GM12878 (cell line): ENCODE results near the gene OR10V1. TPM values are rescaled to one million over a fixed set of nuclear protein-coding genes. Genes with fewer than 3 reads are reported as not detected.
"Not testable (repeated sequence)": the region's sequence is repeated elsewhere in the genome, so short reads cannot be mapped to it uniquely, and the experiment has no call there.

Source experiments
- ATAC-seq: fragments of 200-7000 bp; cut with Tn5 transposase; 3 replicates; pipeline ENCODE4 v1.9.1; 2020; ENCODE audit warnings: mild to moderate bottlenecking, moderate library complexity
- BruUV-seq: library from RNA; stranded (reverse); fragments of 400-500 nt; replicated peaks from 2 replicates; lab custom pipeline; 2021; lab: Mats Ljungman, UMichigan
- CTCF ChIA-PET: fragments of 300-600 bp; sonication (Branson Sonifier 250); formaldehyde crosslinking; extraction: SDS; loops from one replicate; lab custom pipeline; 2021; ENCODE audit warnings: inconsistent platforms; lab: Yijun Ruan, JAX
- POLR2A ChIA-PET: fragments of 350-600 bp; formaldehyde crosslinking; extraction: SDS; loops from one replicate; lab custom pipeline; 2021; ENCODE audit warnings: inconsistent platforms; lab: Charles Lee
- RAD21 ChIA-PET: fragments of 300-600 bp; sonication (Branson Sonifier 250); formaldehyde crosslinking; loops from one replicate; lab custom pipeline; 2023; ENCODE audit warnings: antibody characterized with exemption; ENCODE audit not compliant: unreplicated experiment; lab: Charles Lee
- SMC1A ChIA-PET: fragments of 300-600 bp; sonication (Branson Sonifier 250); formaldehyde crosslinking; loops from one replicate; lab custom pipeline; 2023; ENCODE audit not compliant: unreplicated experiment, uncharacterized antibody; lab: Charles Lee
- DNase-seq: peaks from one replicate; pipeline ENCODE4 v3.0.0-alpha.2; 2011; ENCODE audit warnings: low read depth, low spot score
- FAIRE-seq: peaks from 3 replicates; lab custom pipeline; 2011; peaks lifted over from hg19 to GRCh38; lab: Jason Lieb, UNC
- H2AFZ ChIP-seq: 2 replicates; pipeline ENCODE4 v1.6.0; 2011; ENCODE audit warnings: low read depth, low read length, control low read depth; ENCODE audit not compliant: control insufficient read depth
- H3K27ac ChIP-seq: 2 replicates; pipeline ENCODE4 v1.5.1; 2011; ENCODE audit warnings: control low read depth; ENCODE audit not compliant: control insufficient read depth, insufficient read depth
- H3K27me3 ChIP-seq, 2 experiments: replicated peaks in 1 of 2; 2 replicates each; pipeline versions ENCODE4 v1.6.0 to v1.6.1; 2011; ENCODE audit warnings: low read length in 1 of 2; ENCODE audit not compliant: control insufficient read depth in 2 of 2, insufficient read depth in 2 of 2
- H3K36me3 ChIP-seq, 2 experiments: 2 replicates each; pipeline ENCODE4 v1.5.1; 2011; ENCODE audit warnings: low read length in 1 of 2; ENCODE audit not compliant: control insufficient read depth in 2 of 2, insufficient read depth in 2 of 2
- H3K4me1 ChIP-seq: 2 replicates; pipeline ENCODE4 v1.6.1; 2011; ENCODE audit warnings: mild to moderate bottlenecking, low read length, moderate library complexity, mixed read lengths; ENCODE audit not compliant: control insufficient read depth, insufficient read depth
- H3K4me2 ChIP-seq: 2 replicates; pipeline ENCODE4 v1.6.0; 2011; ENCODE audit warnings: control low read depth; ENCODE audit not compliant: control insufficient read depth, insufficient read depth
- H3K4me3 ChIP-seq: fragments of 200-600 bp; sonication (generic); 2 replicates; pipeline ENCODE4 v1.5.1; 2016
- H3K79me2 ChIP-seq: 2 replicates; pipeline ENCODE4 v1.6.0; 2011; ENCODE audit warnings: low read length; ENCODE audit not compliant: control insufficient read depth, insufficient read depth
- H3K9ac ChIP-seq: 2 replicates; pipeline ENCODE4 v1.8.0; 2011; ENCODE audit warnings: low read length, control low read depth, mixed read lengths; ENCODE audit not compliant: control insufficient read depth, insufficient read depth
- H3K9me3 ChIP-seq: replicated peaks from 3 replicates; pipeline ENCODE4 v1.5.1; 2011; ENCODE audit warnings: mild to moderate bottlenecking, low read length; ENCODE audit not compliant: control insufficient read depth, insufficient read depth
- H4K20me1 ChIP-seq: 2 replicates; pipeline ENCODE4 v1.6.0; 2011; ENCODE audit not compliant: control insufficient read depth, insufficient read depth
- BMI1 ChIP-seq: fragments of 450-650 bp; IDR thresholded peaks from 2 replicates; pipeline ENCODE4 v1.6.1; 2016; ENCODE audit warnings: mild to moderate bottlenecking, moderate library complexity, borderline replicate concordance
- ESRRA ChIP-seq: IDR thresholded peaks from 2 replicates; pipeline ENCODE4 v1.6.1; 2012; ENCODE audit warnings: mild to moderate bottlenecking, low read length, improper control_type of control experiment
- IRF3 ChIP-seq: fragments of 450-650 bp; IDR thresholded peaks from 2 replicates; pipeline ENCODE4 v1.6.1; 2014; ENCODE audit warnings: mild to moderate bottlenecking
- POLR2A ChIP-seq: IDR thresholded peaks from 2 replicates; pipeline ENCODE4 v1.6.1; 2011; ENCODE audit warnings: low read depth, mild to moderate bottlenecking, low read length
- TARDBP ChIP-seq: IDR thresholded peaks from 2 replicates; pipeline ENCODE4 v1.6.1; 2016; ENCODE audit warnings: borderline replicate concordance
- USF2 ChIP-seq: IDR thresholded peaks from 2 replicates; pipeline ENCODE4 v1.6.1; 2011; ENCODE audit warnings: low read depth, low read length, improper control_type of control experiment, borderline replicate concordance
- ZNF207 ChIP-seq: fragments of 450-650 bp; IDR thresholded peaks from 2 replicates; pipeline ENCODE4 v1.6.1; 2014; ENCODE audit warnings: antibody characterized with exemption, mild to moderate bottlenecking, borderline replicate concordance
- ZNF384 ChIP-seq: IDR thresholded peaks from 2 replicates; pipeline ENCODE4 v1.6.1; 2012; ENCODE audit warnings: low read depth, mild to moderate bottlenecking, low read length, improper control_type of control experiment, borderline replicate concordance
- WGBS: methylation state at CpG from one replicate; pipeline ENCODE4 v1.1.6; 2016; ENCODE audit warnings: low lambda C conversion rate; ENCODE audit not compliant: insufficient replicate concordance, insufficient coverage; ENCODE audit errors: missing lambda C conversion rate; 5-methylcytosine and 5-hydroxymethylcytosine counted together
- in situ Hi-C: fragments of 300-500 bp; cut with MboI; formaldehyde crosslinking; loops from 9 replicates; pipeline ENCODE4 v1.14.3; 2018; ENCODE audit warnings: mixed read lengths
- intact Hi-C: fragments of 100-400 bp; cut with micrococcal nuclease; formaldehyde crosslinking; loops from one replicate; pipeline ENCODE4 v1.14.2; 2022; ENCODE audit not compliant: unreplicated experiment
- polyA plus RNA-seq, 11 experiments: library from polyadenylated mRNA; depleted of rRNA in 4 of 11; unstranded in 6 of 11; stranded (reverse) in 5 of 11; fragments of >200 nt; fragmentation: Nextera tagmentation in 4 of 11; fragmentation: Illumina TruSeq in 1 of 11; extraction: Ambion mirVana in 4 of 11; extraction: Trizol in 1 of 11; gene quantifications; 1 replicate in 1 of 11; 2 replicates in 10 of 11; pipeline versions ENCODE4 v1.2.1 to v1.2.3, GENCODE V29; 2011 to 2016; ENCODE audit warnings: inconsistent platforms in 2 of 11, missing spikeins in 2 of 11, low read depth in 1 of 11
- total RNA-seq, 4 experiments: library from RNA; depleted of rRNA in 3 of 4; stranded (reverse); fragments of >200 nt in 3 of 4; fragmentation: Illumina TruSeq in 1 of 4; extraction: Trizol in 1 of 4; gene quantifications; 2 replicates each; pipeline versions ENCODE4 v1.2.1 to v1.2.3, GENCODE V29; 2013 to 2021

OR10V1 gene
- total and polyA plus RNA-seq, 10 of the 15 experiments (the other 5 are each of a cell fraction or from before 2014, with no cell fraction given) = not detected

- CTCF ChIA-PET = no interaction called here
- SMC1A ChIA-PET = no interaction called here
- RAD21 ChIA-PET = no interaction called here
- TF ChIP-seq ESRRA (no peak), BMI1 (no peak), IRF3 (no peak), TARDBP (no peak), ZNF207 (no peak), ZNF384 (no peak), POLR2A (no peak), USF2 (no peak)
- no peak overlapping the region for H3K27ac ChIP-seq
- no peak overlapping the region for H3K4me3 ChIP-seq
- BruUV-seq = no TSS peak
- FAIRE-seq = no peak
- no peak overlapping the region for H2AFZ ChIP-seq
- H4K20me1 ChIP-seq = no peaks in the 10 kb centered on the region
- H3K4me1 ChIP-seq = no peaks in the 10 kb centered on the region
- no peaks in the 10 kb centered on the region for H3K36me3 ChIP-seq
- H3K4me2 ChIP-seq = no peak overlapping the region
- no peaks in the 10 kb centered on the region for H3K9me3 ChIP-seq
- no peak for DNase-seq
- in situ Hi-C loops = no loop called here
- intact Hi-C loops = no loop called here
- H3K27me3 ChIP-seq = no peaks in the 10 kb centered on the region
- H3K9ac ChIP-seq = no peak overlapping the region
- 84% methylated on average over 6 of the region's 6 CpGs for WGBS
- POLR2A ChIA-PET = no interaction called here
- no peak for ATAC-seq
- H3K79me2 ChIP-seq = no peaks in the 10 kb centered on the region
Measured at GRCh38 chr11:59705294-59705693, 8.4 kb downstream of the OR10V1 start.

- BruUV-seq, H3K9ac ChIP-seq, FAIRE-seq, in situ Hi-C loops, H3K36me3 ChIP-seq, ATAC-seq, H3K27me3 ChIP-seq, H3K79me2 ChIP-seq, RAD21 ChIA-PET, H3K9me3 ChIP-seq, DNase-seq, POLR2A ChIA-PET, H3K4me2 ChIP-seq, H3K4me3 ChIP-seq, H3K4me1 ChIP-seq, intact Hi-C loops, H4K20me1 ChIP-seq, SMC1A ChIA-PET, H3K27ac ChIP-seq, H2AFZ ChIP-seq: not testable (repeated sequence)
- WGBS = 5% methylated on average over 1 of the region's 1 CpG
- CTCF ChIA-PET = interaction anchor here (0.7 kb wide), 1 partner anchor 100 kb away, joined by 3 read pairs; no protein-coding TSS in a partner anchor
Measured at GRCh38 chr11:59703515-59703914, 10.1 kb downstream of the OR10V1 start.

GRCh38 chr11:59700157-59700556, 13.5 kb downstream of the OR10V1 start:
- H3K4me2 ChIP-seq, in situ Hi-C loops, intact Hi-C loops, RAD21 ChIA-PET, H3K4me1 ChIP-seq, H3K27ac ChIP-seq, H3K4me3 ChIP-seq, BruUV-seq, H3K27me3 ChIP-seq, H2AFZ ChIP-seq, POLR2A ChIA-PET, FAIRE-seq, H3K9ac ChIP-seq, CTCF ChIA-PET, DNase-seq, SMC1A ChIA-PET, H3K79me2 ChIP-seq, H4K20me1 ChIP-seq, ATAC-seq, H3K36me3 ChIP-seq, H3K9me3 ChIP-seq: not testable (repeated sequence)
- 51% methylated on average over 4 of the region's 5 CpGs for WGBS
